GM18526 (cell line): ENCODE measurements around the gene CREG1.

Experiments
- POLR2A ChIP-seq: IDR thresholded peaks from 3 replicates; pipeline ENCODE4 v1.6.1; 2011; ENCODE audit not compliant: insufficient read length; ENCODE audit errors: extremely low read depth

CREG1 gene

GRCh38 chr1:167575649-167576048, 22.1 kb upstream of the CREG1 start:
- no peak for TF ChIP-seq POLR2A

- no peak for TF ChIP-seq POLR2A
Observed at GRCh38 chr1:167573035-167573434, 19.5 kb upstream of the CREG1 start.

GRCh38 chr1:167567663-167568062, 14.1 kb upstream of the CREG1 start:
- TF ChIP-seq POLR2A = no peak

DNA sequence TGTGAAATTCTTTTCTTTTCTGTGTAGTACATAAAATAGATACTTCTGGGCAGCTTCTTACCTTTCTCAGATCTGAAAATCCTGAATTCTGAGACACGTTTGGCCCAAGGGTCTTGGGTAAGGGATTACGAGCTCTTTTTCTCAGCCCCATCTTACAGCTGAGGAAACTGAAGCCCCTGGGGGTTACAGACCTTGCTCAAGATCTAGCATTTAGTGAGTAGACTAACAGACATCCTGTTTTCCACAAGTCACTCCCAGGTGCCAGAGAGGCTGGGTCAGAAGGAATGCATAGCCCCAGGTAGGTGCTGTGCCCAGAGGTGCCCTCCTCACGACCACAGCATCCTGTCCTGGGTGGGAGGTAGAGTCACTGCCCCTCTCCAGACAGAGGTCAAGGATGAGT, 13.2 kb upstream of the CREG1 start:
- TF ChIP-seq POLR2A = no peak

GRCh38 chr1:167565922-167566321, 12.4 kb upstream of the CREG1 start:
- no peak for TF ChIP-seq POLR2A

DNA sequence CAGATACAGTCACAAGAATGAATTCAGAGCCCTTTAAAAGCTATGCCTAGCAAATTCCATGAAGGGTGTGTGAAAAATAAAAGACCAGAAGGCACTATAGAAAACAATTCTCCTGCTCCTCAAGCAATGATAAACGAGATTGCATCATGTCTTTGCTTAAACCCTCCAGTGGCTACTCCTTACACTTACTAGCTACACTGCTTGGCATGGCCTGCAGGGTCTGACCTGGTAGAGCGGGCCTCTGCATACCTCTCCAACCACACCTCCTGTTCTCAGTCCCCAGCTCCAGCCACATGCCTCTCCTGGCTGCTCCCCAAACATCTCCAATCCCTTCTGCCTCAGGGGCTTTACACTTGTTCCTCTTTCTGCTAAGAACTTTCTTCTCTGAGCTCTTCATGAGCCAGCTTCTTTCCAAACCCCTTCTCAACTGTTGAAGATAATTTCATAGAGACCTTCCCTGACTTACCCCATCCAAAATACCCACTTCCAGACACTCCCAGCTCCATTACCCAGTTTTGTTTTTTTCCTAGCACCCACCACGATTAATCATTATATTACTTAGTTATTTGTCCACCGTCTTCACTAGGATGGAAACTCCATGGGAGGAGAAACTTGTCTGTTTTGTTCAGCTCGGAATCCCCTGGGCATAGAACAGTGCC, 11.2 kb upstream of the CREG1 start:
- TF ChIP-seq POLR2A = no peak

GRCh38 chr1:167563579-167564246, 10.2 kb upstream of the CREG1 start:
- TF ChIP-seq POLR2A = no peak

GRCh38 chr1:167562702-167563101, 9.1 kb upstream of the CREG1 start:
- TF ChIP-seq POLR2A = no peak

- TF ChIP-seq POLR2A = no peak
Observed at GRCh38 chr1:167561753-167562152, 8.2 kb upstream of the CREG1 start.

DNA sequence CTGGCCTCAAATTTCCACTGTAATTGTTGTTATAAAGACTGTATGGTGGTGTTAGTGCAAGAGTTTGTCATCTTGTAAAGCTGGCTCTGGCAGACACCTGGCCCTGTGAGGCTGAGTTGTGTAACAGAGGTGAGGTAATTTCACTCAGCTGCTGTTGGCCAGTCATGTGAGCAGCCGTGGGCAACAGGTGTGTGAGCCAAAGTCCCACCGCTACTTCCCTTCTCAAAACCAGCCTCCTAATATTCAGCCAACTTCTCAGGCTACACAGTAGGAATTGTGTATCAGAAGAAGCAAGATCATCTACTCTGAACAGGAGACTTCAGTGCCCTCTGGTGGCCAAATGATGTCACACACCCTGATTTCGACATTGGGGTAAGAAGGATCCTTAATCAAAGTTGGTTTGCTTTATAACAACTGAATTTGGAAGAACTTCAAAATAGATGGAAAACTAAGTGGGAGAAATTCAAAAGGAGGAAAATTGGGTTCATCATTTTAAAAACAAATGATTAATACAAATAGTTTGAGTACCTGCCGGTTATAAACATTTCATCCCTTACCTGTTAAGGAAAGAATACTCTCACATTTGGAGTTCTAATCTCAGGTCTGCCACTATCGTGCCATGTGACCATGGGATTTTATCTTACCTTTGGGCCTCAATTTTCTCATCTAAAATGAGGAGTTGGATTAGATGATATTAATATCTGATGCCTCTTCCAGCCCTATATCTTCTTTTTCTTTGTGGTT, 2.6 kb upstream of the CREG1 start:
- TF ChIP-seq POLR2A = no peak

GRCh38 chr1:167554028-167554779, 642 bp upstream of the CREG1 start:
- no peak for TF ChIP-seq POLR2A

DNA sequence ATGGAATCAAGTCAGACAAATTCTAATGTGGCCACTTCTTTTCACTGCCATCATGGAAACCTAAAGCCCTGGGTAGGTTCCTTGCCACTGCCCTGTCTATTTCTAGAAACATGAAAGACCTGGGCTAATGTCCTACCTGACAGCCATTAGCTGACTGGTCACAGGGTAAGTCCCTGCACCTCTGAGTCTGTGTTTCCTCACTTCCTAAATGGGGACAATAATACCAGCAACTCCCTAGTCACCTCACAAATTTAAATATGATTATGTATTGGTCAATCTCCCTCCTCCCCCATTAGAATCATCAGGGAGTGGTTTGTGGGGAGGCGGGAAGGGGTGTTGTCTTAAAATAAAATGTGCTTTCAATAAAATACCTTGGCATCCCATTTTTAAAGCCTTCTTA, 2.2 kb downstream of the CREG1 start:
- TF ChIP-seq POLR2A = no peak

GRCh38 chr1:167548059-167548932, 5.3 kb downstream of the CREG1 start:
- TF ChIP-seq POLR2A = no peak

DNA sequence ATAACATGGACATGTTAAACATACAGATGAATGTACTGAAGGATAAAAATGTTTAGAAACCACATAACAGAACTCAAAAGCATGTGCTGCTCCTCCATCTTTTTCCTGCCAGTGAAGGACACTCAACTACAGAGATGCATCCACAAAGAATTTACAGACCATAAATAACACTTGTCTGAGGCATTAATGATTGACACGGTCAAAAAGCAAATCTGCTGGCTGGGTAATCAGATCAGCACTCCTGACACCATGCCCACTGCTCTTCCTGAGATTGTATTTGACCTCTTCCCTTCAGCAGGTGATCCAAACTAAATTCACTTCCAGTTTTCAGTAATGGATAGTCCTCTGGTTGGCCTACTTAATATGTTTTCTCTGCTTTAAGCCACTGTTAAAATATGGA, 6.6 kb downstream of the CREG1 start:
- no peak for TF ChIP-seq POLR2A

DNA sequence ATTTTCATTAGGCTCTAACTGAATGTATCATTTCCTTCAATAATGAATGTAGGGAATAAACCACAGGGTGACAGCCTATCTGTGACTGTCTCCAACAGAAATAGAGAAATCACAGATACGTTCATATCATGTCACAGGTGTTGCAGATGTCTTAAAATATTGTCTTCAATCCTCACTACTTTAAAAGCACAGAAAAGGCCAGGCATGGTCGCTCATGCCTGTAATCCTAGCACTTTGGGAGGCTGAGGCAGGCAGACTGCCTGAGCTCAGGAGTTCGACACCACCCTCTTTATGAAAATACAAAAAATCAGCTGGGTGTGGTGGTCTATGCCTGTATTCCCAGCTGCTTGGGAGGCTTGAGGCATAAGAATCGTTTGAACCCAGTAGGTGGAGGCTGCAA, 8.2 kb downstream of the CREG1 start:
- TF ChIP-seq POLR2A = no peak
